ENCODE results near the gene FER1L5.
"Not testable (repeated sequence)": the region's sequence is repeated elsewhere in the genome, so short reads cannot be mapped to it uniquely, and the experiment has no call there.

FER1L5 gene

GRCh38 chr2:96636551-96637171 is 5.9 kb upstream of the FER1L5 start:
- no peak for DNase-seq (ENCODE audit: low spot score)

GRCh38 chr2:96637385-96638143 is 5.0 kb upstream of the FER1L5 start:
- peak; percentile 87 for DNase-seq (ENCODE audit: low spot score)

GRCh38 chr2:96638144-96639121 is 4.1 kb upstream of the FER1L5 start, which contains the start of gene KANSL3:
KANSL3 (minus strand) TSS chr2:96638312; CDS start chr2:96637135, 1,177 bp downstream.
- DNase-seq (ENCODE audit: low spot score): peak; percentile 95

- DNase-seq (ENCODE audit: low spot score): no peak
These were observed 5.1 kb downstream of the FER1L5 start for GRCh38 chr2:96647681-96648080.

- no peak for DNase-seq (ENCODE audit: low spot score)
These were observed 5.9 kb downstream of the FER1L5 start for GRCh38 chr2:96648306-96648930.

GRCh38 chr2:96649342-96649741 is 6.8 kb downstream of the FER1L5 start:
- no peak for DNase-seq (ENCODE audit: low spot score)

- no peak for DNase-seq (ENCODE audit: low spot score)
These were observed 9.2 kb downstream of the FER1L5 start for GRCh38 chr2:96651793-96652192.

- DNase-seq (ENCODE audit: low spot score): not testable (repeated sequence)
These were observed 12.2 kb downstream of the FER1L5 start for GRCh38 chr2:96654791-96655190.

GRCh38 chr2:96655526-96655925 is 13.0 kb downstream of the FER1L5 start:
- DNase-seq (ENCODE audit: low spot score): no peak

GRCh38 chr2:96656540-96656939 is 14.0 kb downstream of the FER1L5 start:
- no peak for DNase-seq (ENCODE audit: low spot score)

- no peak for DNase-seq (ENCODE audit: low spot score)
These were observed 18.8 kb downstream of the FER1L5 start for GRCh38 chr2:96661324-96661723.

GRCh38 chr2:96662360-96662759 is 19.8 kb downstream of the FER1L5 start:
- no peak for DNase-seq (ENCODE audit: low spot score)

GRCh38 chr2:96663177-96663576 is 20.6 kb downstream of the FER1L5 start:
- DNase-seq (ENCODE audit: low spot score): no peak

- no peak for DNase-seq (ENCODE audit: low spot score)
These were observed 21.3 kb downstream of the FER1L5 start for GRCh38 chr2:96663829-96664228.

- no peak for DNase-seq (ENCODE audit: low spot score)
These were observed 21.9 kb downstream of the FER1L5 start for GRCh38 chr2:96664366-96664925.

- DNase-seq (ENCODE audit: low spot score): peak; percentile 98
These were observed 22.6 kb downstream of the FER1L5 start for GRCh38 chr2:96665083-96665569.

GRCh38 chr2:96665717-96666116 is 23.2 kb downstream of the FER1L5 start:
- not testable (repeated sequence) for DNase-seq (ENCODE audit: low spot score)

GRCh38 chr2:96668771-96669170 is 26.2 kb downstream of the FER1L5 start:
- no peak for DNase-seq (ENCODE audit: low spot score)

GRCh38 chr2:96669539-96670215 is 27.1 kb downstream of the FER1L5 start:
- DNase-seq (ENCODE audit: low spot score): no peak

- DNase-seq (ENCODE audit: low spot score): no peak
These were observed 37.3 kb downstream of the FER1L5 start for GRCh38 chr2:96679848-96680247.
